GM21367 (cell line): ENCODE data around the gene ZC3H15.
"Not testable (repeated sequence)": the region's sequence is repeated elsewhere in the genome, so short reads cannot be mapped to it uniquely, and the experiment has no call there.

Source experiments
- ATAC-seq: cut with Tn5 transposase; IDR thresholded peaks from one replicate; pipeline ENCODE4 v1.9.1; 2021; ENCODE audit not compliant: unreplicated experiment

Gene ZC3H15

GRCh38 chr2:186493564-186494085 lies 7.6 kb downstream of the ZC3H15 start:
- no peak for ATAC-seq

GRCh38 chr2:186496401-186496800 lies 10.3 kb downstream of the ZC3H15 start:
- ATAC-seq: no peak

GRCh38 chr2:186497928-186498327 lies 11.9 kb downstream of the ZC3H15 start:
- no peak for ATAC-seq

GRCh38 chr2:186498834-186499233 lies 12.8 kb downstream of the ZC3H15 start:
- no peak for ATAC-seq

DNA sequence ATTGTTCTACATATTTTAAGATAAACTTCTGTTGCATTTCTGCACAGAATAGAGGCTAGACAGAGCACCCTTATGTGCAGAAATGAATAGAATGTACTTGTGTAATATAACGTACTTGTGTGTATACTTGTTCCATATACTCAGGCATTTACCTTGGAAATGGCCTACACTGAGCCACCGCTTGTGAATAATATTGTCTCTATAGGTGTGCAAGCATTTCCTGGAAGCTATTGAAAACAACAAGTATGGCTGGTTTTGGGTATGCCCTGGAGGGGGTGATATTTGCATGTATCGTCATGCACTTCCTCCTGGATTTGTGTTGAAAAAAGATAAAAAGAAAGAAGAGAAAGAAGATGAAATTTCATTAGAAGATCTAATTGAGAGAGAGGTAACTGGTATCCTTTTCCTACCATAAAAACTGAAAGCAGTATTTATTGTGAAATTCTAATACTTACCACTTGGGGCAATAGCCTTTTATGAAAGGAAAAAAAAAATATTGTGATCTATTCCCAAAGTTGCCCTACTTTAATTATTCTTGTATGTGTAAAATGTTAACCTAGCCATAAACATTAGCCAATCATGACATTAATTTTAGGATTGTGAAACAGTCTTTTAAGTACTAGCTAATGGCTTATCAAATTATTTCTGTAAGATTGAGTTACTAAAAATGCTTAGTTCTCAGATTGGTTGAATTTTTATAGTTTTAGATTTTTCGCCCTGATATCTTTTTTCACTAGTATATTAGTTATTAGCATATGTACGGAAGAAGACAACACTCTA lies 18.0 kb downstream of the ZC3H15 start:
- ATAC-seq: peak; percentile 58

DNA sequence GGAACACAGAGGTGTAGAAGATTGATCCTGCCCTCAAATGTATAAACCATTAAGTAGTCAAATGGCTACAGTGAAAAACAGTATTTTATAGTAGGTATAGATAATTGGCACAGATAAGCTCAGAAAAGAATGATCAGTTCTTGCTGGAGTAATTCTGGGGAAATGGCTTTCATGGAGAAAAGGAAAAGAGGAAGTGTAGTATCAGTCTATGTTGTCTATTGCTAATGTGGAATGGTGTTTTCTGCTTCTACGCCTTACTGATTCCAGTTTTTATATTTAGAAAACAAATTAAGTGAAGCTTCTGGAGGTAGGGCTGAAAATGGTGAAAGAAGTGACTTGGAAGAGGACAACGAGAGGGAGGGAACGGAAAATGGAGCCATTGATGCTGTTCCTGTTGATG lies 22.2 kb downstream of the ZC3H15 start:
- no peak for ATAC-seq

- no peak for ATAC-seq
Observed at GRCh38 chr2:186515376-186515775, 29.3 kb downstream of the ZC3H15 start.

GRCh38 chr2:186516396-186516795 lies 30.3 kb downstream of the ZC3H15 start:
- ATAC-seq: no peak

DNA sequence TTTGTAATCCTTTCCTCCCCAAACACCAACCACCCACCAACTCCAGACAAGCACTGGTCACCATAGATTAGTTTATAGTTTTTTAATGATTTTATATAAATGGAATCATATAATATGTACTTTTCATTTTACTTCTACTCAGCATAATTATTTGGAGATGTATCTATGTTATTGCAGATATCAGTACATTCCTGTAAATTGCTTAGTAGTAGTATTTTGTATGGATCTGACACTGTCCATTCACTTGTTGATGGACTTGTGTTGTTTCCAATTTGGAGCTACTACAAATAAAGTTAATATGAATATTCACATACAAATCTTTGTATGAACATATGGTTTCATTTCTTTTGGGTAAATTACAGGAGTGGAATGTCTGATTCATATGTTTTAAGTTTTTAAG lies 31.0 kb downstream of the ZC3H15 start:
- no peak for ATAC-seq

- no peak for ATAC-seq
Observed at GRCh38 chr2:186518291-186518690, 32.2 kb downstream of the ZC3H15 start.

- no peak for ATAC-seq
Observed at GRCh38 chr2:186518945-186519344, 32.9 kb downstream of the ZC3H15 start.

DNA sequence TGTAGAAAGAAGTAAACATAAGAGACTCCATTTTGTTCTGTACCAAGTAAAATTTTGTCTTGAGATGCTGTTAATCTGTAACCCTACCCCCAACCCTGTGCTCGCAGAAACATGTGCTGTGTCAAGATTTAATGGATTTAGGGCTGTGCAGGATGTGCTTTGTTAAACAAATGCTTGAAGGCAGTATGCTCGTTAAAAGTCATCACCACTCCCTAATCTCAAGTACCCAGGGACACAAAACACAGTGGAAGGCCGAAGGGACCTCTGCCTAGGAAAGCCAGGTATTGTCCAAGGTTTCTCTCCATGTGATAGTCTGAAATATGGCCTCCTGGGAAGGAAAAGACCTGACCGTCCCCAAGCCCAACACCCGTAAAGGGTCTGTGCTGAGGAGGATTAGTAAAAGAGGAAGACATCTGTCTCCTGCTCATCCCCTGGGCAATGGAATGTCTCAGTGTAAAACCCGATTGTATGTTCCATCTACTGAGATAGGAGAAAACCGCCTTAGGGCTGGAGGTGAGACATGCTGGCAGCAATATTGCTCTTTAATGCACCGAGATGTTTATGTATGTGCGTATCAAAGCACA lies 35.6 kb downstream of the ZC3H15 start:
- ATAC-seq: not testable (repeated sequence)

DNA sequence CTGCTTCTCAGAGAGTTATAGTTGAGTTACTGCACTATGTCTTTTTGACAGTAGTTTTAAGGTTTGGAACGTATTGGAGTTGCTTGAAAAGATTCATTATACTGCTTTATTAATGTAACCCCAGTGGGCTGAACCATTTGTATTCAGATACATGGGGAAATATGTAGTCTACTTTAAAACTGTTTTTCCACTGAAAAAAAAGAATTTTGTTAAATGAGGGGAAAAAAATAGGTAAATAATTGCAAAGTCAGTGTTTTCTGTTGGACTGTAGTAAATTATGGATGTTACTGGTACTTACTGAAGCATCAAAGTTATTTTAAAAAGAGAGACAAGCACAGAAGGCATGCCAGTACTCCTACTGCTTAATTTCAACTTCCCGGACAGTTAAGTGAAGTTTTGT lies 36.4 kb downstream of the ZC3H15 start:
- ATAC-seq: no peak

- ATAC-seq: no peak
Observed at GRCh38 chr2:186523791-186524190, 37.7 kb downstream of the ZC3H15 start.

DNA sequence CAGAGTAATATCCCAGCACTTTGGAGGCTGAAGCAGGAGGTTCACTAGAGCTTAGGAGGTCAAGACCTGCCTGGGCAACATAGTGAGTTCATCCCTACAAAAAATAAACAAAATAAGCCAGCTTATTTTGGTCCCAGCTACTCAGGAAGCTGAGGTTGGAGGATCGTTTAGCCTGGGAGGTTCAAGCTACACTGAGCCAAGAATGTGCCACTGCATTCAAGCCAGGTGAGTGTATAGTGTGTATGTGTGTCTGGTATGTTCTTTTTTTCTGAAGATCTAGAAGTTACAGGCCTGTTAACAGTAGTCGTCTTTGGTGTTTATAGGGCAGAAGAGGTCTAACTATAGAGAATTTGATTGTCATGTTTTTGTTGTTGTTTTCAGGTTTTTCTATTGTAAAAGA lies 40.2 kb downstream of the ZC3H15 start:
- ATAC-seq: no peak

DNA sequence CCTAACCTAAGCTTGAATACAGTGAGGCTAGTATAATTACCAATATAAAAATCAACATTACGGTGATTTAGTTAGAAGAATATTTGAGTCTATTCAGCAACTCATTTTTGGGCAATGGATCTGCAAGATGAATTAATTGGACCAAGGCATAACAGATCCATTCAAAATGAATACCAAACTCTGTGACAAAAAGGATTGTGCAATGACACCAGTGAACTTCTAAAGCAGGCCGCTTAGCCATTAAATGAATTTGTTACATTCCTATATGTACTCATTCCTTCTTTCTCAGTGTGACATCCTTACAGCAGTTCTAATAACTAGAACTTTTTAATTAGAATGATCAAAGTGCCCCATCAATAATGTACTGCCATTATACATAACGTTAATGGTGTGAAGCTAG lies 44.3 kb downstream of the ZC3H15 start:
- no peak for ATAC-seq

- ATAC-seq: no peak
Observed at GRCh38 chr2:186531257-186531775, 45.3 kb downstream of the ZC3H15 start.

- ATAC-seq: no peak
Observed at GRCh38 chr2:186532891-186533290, 46.8 kb downstream of the ZC3H15 start.

- no peak for ATAC-seq
Observed at GRCh38 chr2:186533717-186534116, 47.7 kb downstream of the ZC3H15 start.

DNA sequence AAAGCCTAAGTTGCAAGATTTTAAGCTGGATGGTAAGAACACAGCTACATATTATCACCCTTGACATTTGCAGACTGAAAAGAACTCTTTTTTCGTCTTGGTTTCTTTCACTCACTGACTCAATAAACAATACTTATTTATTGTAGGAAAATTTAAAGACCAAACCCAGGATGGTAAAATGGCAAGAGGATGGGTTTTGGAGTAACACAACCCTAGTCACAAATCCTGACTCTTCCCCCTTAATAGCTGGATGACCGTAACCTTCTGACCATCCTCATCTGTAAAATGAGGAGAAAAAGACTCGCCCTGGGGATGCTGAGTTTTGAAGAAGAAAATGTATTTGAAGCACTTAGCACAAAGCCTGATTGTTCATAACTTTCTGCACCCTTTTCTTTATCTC lies 48.3 kb downstream of the ZC3H15 start:
- ATAC-seq: no peak

DNA sequence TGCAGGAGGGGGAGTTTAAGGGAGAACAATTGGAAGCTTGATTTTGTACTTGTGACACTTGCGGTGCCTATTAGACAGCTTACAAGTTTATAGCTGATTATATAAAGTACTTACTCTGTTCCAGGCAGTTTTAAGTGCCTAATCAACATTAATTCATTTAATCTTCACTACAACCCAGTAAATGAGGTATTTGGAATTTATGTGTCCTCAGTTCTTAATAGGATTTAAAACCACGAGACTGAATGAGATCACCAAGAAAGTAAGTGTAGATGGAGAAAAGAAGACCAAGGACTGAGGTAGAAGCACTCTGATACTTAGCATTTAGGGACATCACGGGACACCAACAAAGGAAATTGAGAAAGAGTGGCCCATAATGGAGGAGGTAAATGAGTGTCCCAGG lies 49.8 kb downstream of the ZC3H15 start:
- ATAC-seq: no peak

GRCh38 chr2:186537019-186537418 lies 51.0 kb downstream of the ZC3H15 start:
- no peak for ATAC-seq
